ENCODE measurements around the gene TMEM208.

The TMEM208 gene

DNA sequence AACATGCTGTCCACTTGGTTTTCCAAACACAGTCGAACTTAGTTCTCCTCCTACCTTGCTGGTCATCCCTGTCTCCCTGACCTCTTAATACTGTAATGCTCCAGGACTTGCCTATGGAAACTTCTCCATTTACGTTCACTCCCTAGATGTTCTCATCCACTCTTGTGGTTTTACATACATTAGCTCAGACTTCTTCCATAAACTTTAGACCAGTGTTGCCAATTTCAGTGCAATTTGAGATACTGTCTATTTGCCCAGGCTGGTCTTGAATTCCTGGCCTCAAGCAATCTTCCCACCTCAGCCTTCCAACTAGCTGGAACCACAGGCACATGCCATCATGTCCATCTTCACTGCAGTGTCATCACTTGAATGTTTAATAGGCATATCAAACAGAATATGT, 44.6 kb upstream of the TMEM208 start:
- H3K4me3 ChIP-seq (ENCODE audit: low read depth, low read length) = no peak overlapping the region
- no peak for DNase-seq (ENCODE audit: low read depth)
- TF ChIP-seq POLR2A (IDR thresholded peaks at IDR 0.05; ENCODE audit: extremely low read depth, insufficient read length) (no peak), MYC (IDR thresholded peaks at IDR 0.05; ENCODE audit: low read depth, low read length) (no peak)
- TF ChIP-seq, protein P1, sequence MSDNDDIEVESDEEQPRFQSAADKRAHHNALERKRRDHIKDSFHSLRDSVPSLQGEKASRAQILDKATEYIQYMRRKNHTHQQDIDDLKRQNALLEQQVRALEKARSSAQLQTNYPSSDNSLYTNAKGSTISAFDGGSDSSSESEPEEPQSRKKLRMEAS (IDR thresholded peaks at IDR 0.05; ENCODE audit: low read depth, low read length) = no peak

DNA sequence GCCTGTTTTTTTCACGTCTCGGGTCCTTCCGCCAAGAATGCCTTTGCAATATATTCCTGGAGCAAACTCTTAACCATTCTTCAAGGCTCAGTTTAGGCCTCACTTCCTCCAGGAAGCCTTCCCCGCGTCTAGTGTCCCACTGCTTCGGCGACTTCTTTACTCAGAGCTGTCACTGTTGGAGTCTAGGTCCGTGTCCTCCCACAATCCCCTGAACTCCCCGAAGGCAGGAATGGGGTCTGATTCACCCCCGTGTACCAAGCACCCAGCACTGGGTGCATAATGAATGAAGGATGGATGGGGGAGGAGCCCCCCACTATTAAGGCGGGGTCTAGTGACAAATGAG, 43.7 kb upstream of the TMEM208 start:
- TF ChIP-seq MYC (IDR thresholded peaks at IDR 0.05; ENCODE audit: low read depth, low read length) = no peak
- TF ChIP-seq, protein P1 (IDR thresholded peaks at IDR 0.05; ENCODE audit: low read depth, low read length) = no peak
- no peak for TF ChIP-seq POLR2A (IDR thresholded peaks at IDR 0.05; ENCODE audit: extremely low read depth, insufficient read length)
- TF ChIP-seq, protein P2, sequence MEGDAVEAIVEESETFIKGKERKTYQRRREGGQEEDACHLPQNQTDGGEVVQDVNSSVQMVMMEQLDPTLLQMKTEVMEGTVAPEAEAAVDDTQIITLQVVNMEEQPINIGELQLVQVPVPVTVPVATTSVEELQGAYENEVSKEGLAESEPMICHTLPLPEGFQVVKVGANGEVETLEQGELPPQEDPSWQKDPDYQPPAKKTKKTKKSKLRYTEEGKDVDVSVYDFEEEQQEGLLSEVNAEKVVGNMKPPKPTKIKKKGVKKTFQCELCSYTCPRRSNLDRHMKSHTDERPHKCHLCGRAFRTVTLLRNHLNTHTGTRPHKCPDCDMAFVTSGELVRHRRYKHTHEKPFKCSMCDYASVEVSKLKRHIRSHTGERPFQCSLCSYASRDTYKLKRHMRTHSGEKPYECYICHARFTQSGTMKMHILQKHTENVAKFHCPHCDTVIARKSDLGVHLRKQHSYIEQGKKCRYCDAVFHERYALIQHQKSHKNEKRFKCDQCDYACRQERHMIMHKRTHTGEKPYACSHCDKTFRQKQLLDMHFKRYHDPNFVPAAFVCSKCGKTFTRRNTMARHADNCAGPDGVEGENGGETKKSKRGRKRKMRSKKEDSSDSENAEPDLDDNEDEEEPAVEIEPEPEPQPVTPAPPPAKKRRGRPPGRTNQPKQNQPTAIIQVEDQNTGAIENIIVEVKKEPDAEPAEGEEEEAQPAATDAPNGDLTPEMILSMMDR (IDR thresholded peaks at IDR 0.05; ENCODE audit: low read depth, low read length) = no peak
- DNase-seq (ENCODE audit: low read depth) = no peak

DNA sequence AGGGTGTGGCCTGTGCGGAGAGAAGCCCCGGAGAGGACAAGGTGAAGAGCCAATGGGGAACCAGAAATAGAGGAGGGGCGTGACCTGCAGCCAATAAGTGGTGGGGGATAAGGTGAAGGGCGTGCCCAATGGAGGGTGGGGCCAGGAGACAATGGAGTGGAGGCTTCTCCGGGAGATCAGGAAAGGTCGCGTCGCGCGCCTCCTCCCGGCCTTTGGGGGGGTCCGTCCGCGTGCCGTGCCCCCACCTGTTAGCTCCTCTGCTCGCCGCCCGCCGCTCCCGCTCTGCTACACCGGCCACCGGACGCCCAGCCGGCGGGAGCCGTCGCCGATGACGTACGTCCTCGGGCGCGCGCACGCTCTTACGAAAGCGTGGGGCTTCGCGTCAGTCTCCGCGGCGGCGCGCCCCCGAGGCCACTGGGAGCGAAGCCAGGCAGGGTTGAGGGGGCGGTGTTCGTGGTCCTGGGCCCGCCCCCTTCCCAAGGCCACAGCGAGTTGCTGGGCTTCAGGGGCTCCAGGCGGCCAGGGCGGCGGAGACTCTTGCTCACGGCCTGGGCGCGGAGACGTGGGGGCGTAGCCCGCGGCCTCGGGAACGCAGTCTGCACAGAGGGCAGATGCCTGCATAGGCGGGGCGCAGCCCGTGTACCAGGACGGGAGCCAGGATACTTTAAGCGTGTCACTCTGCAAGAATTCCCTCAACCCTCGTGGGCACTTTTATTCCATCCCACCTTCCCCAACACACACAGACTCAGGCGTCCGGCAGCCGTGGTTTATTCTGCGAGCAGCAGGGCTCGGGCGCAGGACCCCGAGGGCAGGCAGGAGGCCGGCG, 43.1 kb upstream of the TMEM208 start, which contains the start of gene MATCAP1:
TSS of gene MATCAP1 (minus strand) at position 337 of the 826 bp plus-strand sequence. CDS start 3,353 bp downstream, outside the sequence.
- DNase-seq (ENCODE audit: low read depth) = peak; percentile 98
- TF ChIP-seq POLR2A (IDR thresholded peaks at IDR 0.05; ENCODE audit: extremely low read depth, insufficient read length) = peak; percentile 33
- TF ChIP-seq, protein P1 (IDR thresholded peaks at IDR 0.05; ENCODE audit: low read depth, low read length) = peak; percentile 64
- TF ChIP-seq MYC (IDR thresholded peaks at IDR 0.05; ENCODE audit: low read depth, low read length) = peak; percentile 44
- TF ChIP-seq, protein P2 (IDR thresholded peaks at IDR 0.05; ENCODE audit: low read depth, low read length) = no peak
- H3K4me3 ChIP-seq (ENCODE audit: low read depth, low read length) = peak within 1 kb of the TSS; percentile 64

More for the DNA sequence above, 43.7 kb upstream of the TMEM208 start:
- peak overlapping the region; percentile 64 for H3K4me3 ChIP-seq (ENCODE audit: low read depth, low read length)

DNA sequence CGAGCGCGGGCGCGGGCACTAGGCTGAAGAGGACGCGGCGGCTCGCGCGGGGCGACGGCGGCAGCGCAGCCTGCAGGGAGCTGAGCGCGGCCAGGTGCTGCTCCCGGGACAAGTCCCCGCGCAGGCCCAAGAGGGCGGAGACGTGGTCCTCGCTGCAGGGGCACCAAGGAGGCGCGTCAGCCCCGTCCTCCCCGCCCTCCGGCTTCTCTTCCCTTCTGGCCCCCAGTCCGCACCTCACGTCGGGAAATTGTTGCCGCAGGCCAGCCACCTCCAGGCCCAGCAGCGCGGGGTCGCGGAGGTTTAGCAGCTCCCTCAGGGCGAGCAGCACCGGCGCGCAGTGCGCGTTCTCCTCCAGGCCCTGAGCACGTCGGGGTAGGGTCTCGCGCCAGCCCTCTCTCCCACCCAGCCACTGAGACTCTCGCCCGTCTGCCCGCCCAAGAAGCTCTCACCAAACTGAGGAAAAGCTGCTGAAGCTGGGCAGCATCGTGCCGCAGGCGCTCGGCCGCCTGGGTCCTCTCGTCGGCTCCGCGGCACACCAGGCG, 42.4 kb upstream of the TMEM208 start:
- DNase-seq (ENCODE audit: low read depth) = no peak
- TF ChIP-seq, protein P1 (IDR thresholded peaks at IDR 0.05; ENCODE audit: low read depth, low read length) = no peak
- TF ChIP-seq MYC (IDR thresholded peaks at IDR 0.05; ENCODE audit: low read depth, low read length) (no peak), POLR2A (IDR thresholded peaks at IDR 0.05; ENCODE audit: extremely low read depth, insufficient read length) (no peak)
- TF ChIP-seq, protein P2 (IDR thresholded peaks at IDR 0.05; ENCODE audit: low read depth, low read length) = no peak

DNA sequence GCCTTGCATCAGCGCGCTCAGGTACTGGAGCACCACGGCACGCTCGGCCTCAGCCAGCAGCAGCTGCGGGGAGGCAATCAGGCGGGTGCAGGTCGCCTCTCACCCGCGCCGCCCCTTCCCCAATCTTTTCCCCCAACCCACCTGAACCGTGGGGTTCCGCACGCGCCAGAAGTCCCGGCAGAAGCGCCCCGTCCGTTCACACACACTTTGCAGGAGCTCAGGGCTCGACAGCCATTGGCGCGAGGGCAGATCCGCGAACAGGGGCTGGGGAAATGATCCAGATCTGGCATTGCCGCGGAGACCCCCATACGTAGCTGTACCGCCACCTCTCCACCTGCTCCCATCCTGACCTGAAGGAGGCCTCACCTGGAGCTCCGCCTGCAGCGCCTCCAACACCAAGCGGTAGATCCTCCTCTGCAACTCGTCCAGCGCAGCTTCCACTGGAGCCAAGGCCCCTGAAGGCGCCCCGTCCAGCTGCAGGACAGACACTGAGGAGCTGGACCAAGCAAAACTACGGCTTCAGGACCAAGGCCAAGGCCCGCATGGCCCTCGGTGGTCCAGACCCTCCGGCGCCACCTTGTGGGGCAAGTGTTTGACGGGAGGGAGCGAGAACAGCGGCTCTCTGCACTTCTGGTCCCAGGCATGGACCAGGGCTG, 41.8 kb upstream of the TMEM208 start:
- DNase-seq (ENCODE audit: low read depth) = peak; percentile 93
- no peak overlapping the region for H3K4me3 ChIP-seq (ENCODE audit: low read depth, low read length)
- TF ChIP-seq, protein P2 (IDR thresholded peaks at IDR 0.05; ENCODE audit: low read depth, low read length) = peak; percentile 88
- TF ChIP-seq MYC (IDR thresholded peaks at IDR 0.05; ENCODE audit: low read depth, low read length) = peak; percentile 82; the same call in 1 of the 2 replicates
- no peak for TF ChIP-seq POLR2A (IDR thresholded peaks at IDR 0.05; ENCODE audit: extremely low read depth, insufficient read length)
- TF ChIP-seq, protein P1 (IDR thresholded peaks at IDR 0.05; ENCODE audit: low read depth, low read length) = peak; percentile 91

More for the DNA sequence above, 42.4 kb upstream of the TMEM208 start:
- no peak overlapping the region for H3K4me3 ChIP-seq (ENCODE audit: low read depth, low read length)
